ENCODE data around the gene DCST1.

DCST1 gene

DNA sequence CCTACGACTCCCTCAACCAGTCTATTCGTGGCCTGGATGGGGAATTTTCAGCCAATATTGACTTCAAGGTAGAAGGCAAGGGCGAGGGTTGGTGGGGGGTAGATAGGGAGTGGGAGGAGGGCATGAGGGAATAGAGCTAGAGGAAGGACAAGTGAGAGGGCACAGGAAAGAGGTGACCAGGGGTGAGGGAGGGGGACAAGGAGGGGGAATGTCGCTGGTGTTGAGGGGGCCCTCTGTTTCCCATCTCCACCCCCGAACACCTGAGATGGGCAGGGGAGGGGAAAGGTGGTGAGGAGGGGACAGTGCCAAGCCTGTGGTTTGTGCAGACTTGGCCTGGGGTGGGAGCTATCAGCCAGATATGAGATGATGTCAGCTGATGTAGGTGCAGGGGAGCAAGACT is 9.2 kb downstream of the DCST1 start:
- TF ChIP-seq, protein P1, sequence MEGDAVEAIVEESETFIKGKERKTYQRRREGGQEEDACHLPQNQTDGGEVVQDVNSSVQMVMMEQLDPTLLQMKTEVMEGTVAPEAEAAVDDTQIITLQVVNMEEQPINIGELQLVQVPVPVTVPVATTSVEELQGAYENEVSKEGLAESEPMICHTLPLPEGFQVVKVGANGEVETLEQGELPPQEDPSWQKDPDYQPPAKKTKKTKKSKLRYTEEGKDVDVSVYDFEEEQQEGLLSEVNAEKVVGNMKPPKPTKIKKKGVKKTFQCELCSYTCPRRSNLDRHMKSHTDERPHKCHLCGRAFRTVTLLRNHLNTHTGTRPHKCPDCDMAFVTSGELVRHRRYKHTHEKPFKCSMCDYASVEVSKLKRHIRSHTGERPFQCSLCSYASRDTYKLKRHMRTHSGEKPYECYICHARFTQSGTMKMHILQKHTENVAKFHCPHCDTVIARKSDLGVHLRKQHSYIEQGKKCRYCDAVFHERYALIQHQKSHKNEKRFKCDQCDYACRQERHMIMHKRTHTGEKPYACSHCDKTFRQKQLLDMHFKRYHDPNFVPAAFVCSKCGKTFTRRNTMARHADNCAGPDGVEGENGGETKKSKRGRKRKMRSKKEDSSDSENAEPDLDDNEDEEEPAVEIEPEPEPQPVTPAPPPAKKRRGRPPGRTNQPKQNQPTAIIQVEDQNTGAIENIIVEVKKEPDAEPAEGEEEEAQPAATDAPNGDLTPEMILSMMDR (IDR thresholded peaks at IDR 0.05; ENCODE audit: borderline replicate concordance, insufficient read depth, low read depth, low read length), result no peak
- H3K4me3 ChIP-seq (ENCODE audit: low read depth, low read length), result no peak overlapping the region

DNA sequence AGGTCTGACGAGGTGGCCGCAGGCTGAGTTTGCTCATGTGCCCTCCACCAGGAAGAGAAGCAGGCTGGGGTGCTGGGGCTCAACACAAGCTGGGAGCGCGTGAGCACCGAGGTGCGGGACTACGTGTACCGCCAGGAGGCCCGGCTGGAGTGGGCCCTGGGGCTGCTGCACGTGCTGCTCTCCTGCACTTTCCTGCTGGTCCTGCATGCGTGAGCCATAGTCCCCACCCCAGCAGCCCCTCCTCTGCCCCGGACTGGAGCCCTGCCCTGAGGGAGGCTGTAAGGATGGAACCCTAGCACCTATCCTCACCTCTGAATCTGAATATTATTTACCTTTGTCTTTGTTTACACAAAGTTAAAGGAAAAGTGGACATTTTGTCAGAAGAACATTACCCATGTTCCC is 9.7 kb downstream of the DCST1 start:
- TF ChIP-seq, protein P1 (IDR thresholded peaks at IDR 0.05; ENCODE audit: borderline replicate concordance, insufficient read depth, low read depth, low read length), result no peak
- no peak overlapping the region for H3K4me3 ChIP-seq (ENCODE audit: low read depth, low read length)

DNA sequence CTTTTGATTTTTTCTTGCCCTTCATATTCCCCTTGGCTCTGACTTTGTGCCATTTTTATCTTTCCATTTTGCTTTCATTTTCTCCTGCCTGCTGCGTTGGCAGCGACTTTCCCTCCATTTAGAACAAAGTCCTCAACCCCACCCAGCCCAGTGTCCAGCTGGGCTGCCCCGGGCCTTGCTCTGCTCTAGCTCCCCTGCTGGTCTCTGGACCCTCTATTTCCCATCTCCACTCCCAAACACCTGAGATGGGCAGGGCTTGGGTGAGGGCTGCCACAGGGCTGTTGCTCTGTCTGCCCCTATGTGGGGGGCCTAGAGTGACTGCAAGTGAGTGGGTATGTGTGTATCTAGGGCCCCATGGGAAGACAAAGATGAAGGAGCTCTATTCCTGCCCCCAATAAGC is 10.2 kb downstream of the DCST1 start:
- H3K4me3 ChIP-seq (ENCODE audit: low read depth, low read length), result no peak overlapping the region
- TF ChIP-seq, protein P1 (IDR thresholded peaks at IDR 0.05; ENCODE audit: borderline replicate concordance, insufficient read depth, low read depth, low read length), result no peak

DNA sequence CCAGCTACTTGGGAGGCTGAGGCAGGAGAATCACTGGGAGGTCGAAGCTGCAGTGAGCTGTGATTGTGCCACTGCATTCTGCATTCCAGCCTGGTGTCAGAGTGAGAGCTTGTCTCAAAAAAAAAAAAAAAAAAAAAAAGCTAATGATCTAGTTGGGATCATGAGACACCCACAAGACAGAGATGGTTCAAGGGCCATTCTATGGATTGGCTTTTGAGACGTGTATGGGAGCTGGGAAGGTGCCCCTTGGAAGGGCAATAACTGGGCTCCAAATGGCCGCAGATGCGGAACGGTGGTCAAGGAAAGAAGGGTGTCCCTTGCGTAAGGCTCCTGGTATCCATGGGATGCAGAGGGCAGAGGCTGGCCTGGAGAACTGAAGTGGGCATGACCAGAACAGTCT is 10.7 kb downstream of the DCST1 start:
- no peak overlapping the region for H3K4me3 ChIP-seq (ENCODE audit: low read depth, low read length)
- TF ChIP-seq, protein P1 (IDR thresholded peaks at IDR 0.05; ENCODE audit: borderline replicate concordance, insufficient read depth, low read depth, low read length), result no peak

DNA sequence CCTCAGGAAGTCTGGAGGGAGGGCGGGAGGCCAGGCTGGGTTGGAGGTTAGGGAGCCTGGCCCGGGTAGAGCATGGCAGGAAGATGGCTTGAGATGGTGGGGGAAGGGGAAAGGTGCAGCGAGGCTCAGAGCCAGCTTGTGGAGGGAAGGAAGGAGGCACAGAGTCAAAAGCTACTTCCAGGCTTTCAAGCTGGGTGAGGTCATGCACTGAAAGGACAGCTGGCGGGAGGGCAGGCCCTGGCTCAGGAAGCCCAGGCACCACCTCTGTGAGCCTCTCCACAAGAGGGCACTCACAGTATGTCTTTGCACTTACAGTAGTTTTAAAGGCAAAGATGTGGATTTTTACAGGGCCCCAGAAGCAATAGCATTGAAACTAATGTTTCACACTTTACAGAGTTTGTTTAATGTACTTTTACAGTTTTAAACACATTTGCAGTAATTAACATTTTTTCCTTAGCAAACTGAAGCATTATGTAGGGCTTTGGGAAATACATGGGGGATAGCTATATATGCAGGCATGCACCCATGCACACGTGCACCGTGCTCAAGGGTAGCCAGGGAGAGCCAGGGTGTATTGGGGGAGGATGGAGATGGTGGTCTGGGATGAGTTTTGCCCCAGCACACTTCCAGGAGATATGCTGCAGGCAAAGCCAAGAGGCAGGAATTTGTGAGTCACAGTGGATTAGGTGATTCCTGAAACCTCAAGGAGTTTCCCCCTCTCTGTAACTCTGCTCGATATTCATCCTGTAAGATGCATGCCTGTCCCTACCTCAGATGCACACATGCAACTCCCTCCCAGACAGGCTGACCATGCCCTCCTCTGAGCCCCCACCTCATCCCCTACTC is 11.4 kb downstream of the DCST1 start:
- H3K4me3 ChIP-seq (ENCODE audit: low read depth, low read length), result no peak overlapping the region
- TF ChIP-seq, protein P1 (IDR thresholded peaks at IDR 0.05; ENCODE audit: borderline replicate concordance, insufficient read depth, low read depth, low read length), result peak; percentile 70; the same call in 1 of the 2 replicates

DNA sequence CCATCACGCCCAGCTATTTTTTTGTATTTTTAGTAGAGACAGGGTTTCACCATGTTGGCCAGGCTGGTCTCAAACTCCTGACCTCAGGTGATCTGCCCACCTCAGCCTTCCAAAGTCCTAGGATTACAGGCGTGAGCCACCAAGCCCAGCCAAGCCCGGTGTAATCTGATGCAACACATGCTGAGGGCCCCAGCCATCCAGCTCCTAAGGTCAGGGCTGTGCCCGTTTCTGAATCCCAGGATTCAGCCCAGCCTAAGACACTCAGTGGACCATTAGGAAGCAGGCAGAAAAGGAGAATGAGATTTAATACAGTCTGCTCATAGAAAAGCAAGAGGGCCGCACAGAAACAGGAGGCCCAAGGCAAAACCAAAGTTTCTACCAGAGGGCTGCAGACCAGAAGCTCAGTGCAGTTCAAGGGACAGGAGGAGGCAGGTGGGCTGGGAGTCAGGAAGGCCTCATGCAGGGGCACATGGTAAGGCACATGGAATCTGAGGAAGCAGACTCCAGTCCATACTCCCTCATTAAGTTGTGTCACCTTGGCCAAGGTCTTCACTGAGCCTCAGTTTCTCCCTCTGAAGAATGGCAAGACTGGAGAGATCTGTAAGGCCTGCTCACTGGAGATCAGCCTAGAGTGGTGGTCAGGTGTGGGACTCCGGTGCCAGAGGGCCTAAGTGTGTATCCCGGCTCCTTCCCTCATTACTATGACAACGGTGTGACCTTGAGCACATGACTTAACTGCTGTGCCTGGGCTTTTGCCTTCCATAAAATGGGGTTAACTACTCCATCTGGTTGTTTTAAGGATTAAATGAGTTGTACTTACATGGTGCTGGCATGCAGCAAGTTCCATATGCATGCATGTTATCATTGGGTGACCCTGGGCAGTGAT is 15.1 kb downstream of the DCST1 start:
- no peak overlapping the region for H3K4me3 ChIP-seq (ENCODE audit: low read depth, low read length)
- TF ChIP-seq, protein P1 (IDR thresholded peaks at IDR 0.05; ENCODE audit: borderline replicate concordance, insufficient read depth, low read depth, low read length), result no peak
